GM19463 (cell line): ENCODE results near the gene ASB15.

Experiments used
- ATAC-seq: cut with Tn5 transposase; IDR thresholded peaks from one replicate; pipeline ENCODE4 v1.9.1; 2021; ENCODE audit warnings: mild to moderate bottlenecking, moderate library complexity; ENCODE audit not compliant: unreplicated experiment

ASB15 gene

DNA sequence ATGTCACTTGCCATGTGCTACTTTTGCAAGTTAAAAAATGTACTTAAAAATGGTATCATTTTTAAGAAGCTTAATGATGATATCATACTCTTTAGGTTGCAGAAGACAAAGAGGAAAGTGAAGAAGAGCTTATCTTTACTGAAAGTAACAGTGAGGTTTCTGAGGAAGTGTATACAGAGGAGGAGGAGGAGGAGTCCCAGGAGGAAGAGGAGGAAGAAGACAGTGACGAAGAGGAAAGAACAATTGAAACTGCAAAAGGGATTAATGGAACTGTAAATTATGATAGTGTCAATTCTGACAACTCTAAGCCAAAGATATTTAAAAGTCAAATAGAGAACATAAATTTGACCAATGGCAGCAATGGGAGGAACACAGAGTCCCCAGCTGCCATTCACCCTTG, 60.1 kb downstream of the ASB15 start:
- no peak for ATAC-seq

DNA sequence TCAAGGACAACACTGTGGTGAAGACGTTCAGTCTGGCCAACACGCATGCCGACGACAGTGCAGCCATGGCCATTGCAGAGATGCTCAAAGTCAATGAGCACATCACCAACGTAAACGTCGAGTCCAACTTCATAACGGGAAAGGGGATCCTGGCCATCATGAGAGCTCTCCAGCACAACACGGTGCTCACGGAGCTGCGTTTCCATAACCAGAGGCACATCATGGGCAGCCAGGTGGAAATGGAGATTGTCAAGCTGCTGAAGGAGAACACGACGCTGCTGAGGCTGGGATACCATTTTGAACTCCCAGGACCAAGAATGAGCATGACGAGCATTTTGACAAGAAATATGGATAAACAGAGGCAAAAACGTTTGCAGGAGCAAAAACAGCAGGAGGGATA, 60.7 kb downstream of the ASB15 start:
- no peak for ATAC-seq

DNA sequence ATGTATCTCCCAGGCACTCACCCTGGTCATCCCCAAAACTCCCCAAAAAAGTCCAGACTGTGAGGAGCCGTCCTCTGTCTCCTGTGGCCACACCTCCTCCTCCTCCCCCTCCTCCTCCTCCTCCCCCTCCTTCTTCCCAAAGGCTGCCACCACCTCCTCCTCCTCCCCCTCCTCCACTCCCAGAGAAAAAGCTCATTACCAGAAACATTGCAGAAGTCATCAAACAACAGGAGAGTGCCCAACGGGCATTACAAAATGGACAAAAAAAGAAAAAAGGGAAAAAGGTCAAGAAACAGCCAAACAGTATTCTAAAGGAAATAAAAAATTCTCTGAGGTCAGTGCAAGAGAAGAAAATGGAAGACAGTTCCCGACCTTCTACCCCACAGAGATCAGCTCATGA, 61.1 kb downstream of the ASB15 start:
- no peak for ATAC-seq

GRCh38 chr7:123663200-123663599, 61.6 kb downstream of the ASB15 start:
- no peak for ATAC-seq

- ATAC-seq, result no peak
Measured at GRCh38 chr7:123665157-123665556, 63.5 kb downstream of the ASB15 start.

- no peak for ATAC-seq
Measured at GRCh38 chr7:123665896-123666295, 64.3 kb downstream of the ASB15 start.

GRCh38 chr7:123666492-123666891, 64.9 kb downstream of the ASB15 start:
- ATAC-seq, result no peak

DNA sequence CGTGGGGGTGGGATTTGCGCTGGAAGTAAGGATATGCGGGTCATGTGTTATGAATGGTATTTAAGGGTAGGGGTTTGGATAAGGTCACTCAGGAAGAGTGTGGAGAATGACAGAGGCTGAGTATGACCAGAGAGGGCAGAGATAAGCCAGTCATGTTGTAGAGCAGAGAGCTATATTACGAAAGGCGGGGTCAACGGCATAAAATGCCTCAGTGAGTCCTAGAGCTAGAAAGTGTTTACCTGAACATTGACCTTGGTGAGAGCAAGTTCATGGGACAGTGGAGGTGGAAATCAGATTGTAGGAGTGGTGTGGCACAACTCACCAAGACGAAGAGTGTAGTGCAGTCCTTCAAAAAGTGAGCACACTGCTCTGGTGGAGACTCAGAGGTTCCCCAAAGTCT, 67.9 kb downstream of the ASB15 start:
- ATAC-seq, result no peak

DNA sequence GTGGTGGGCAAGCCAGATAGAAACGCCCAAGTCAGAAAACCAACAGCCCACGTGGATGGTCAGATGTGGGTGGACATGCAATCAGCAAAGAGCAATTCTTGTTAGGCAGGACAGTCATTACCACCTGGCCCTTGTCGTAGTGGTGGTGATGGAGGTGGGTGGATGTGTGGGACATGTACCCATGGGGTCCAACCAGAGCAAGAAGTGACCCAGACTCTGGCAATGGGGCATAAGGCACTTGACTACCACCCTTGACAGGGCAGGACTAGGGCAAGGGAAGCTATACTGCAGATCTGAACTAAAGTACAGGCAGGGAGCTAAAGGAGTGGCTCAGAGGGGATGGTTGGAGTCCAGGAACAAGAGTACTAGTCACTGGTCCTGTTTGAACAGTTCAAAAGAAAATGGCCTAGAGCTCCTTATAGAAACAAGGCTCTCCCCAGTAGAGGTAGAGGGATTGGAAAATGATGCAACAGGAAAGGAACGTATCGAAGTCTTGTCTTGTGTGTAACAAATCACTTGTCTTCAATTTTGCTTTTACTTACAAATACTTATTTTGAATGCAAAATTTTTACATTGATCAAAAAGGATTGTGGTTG, 71.6 kb downstream of the ASB15 start:
- no peak for ATAC-seq

DNA sequence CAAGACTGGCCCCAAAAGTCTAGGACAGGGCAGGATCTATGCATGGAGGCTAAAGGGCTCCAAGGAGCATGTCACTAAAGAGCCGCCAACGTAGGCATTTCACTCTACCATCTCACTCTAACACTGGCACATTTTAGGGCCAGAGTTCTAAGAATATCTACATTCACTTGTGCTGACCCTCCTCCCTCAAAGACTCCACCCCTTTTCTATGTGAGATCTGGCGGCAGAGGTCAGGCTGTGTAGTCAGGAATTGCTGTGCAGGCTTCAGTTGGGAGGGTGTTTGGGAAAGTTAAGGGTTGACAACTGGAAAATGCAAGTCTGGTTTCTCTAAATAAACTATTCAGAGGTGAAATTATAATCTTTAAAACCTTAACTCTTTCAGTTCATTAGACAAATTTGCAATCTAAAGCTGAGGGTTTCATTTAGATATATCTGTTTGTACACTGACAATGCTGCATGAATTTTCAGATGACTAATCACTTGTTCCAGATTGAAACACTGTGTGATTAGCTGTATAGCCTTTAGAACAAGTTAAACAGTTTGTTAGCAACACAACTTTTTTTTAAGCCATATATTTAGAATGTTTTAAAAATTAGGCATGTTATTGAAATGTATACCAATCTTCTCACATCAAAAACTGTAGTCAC, 72.3 kb downstream of the ASB15 start:
- no peak for ATAC-seq

DNA sequence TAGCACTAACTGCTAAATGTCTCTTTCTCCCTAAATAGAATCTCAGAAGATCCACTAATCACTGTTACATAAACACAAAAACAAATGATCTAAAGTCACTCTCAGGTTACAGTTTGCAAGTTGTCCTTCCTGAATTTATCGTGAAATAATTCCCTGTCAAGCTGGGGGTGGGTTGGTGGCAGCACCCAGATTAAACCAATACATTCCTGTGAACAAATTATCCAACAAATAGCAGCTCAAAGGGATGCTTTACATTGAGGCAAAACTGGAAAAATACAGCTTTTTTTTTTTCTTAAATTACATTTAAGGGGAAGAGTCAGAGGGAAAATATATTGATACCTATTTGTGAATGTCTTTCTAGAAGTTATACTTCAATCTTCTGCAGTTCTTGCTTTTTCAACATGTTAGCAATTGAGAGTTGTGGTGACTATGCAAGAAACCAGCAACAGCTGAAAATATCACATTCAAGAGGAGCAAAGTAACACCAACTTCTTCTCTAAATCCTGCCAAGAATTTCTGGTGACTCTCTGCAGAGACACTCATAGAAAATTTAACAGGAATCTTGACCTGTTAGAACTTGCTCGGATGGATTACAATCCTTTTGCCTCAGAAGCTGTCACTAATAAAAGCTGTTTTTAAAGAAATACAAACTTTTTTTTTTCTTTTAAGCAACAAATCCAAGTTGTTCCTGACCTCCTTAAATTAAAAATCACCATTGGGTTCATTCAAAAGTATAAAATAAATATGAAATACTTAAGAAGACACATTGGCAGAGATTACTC, 73.0 kb downstream of the ASB15 start:
- no peak for ATAC-seq

DNA sequence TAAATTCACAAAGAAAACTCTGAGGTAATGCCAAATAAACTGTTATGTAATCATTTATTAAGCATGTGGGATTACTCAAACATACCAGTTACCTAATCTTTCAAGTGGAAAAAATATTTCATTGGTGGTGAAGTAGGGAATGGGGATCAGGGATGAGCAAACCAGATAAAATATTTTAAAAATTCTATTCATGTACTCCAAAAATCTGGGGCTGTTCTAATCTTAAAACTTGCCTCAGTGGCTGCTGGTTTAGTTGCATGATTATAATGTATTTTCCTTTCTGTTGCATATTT, 73.5 kb downstream of the ASB15 start:
- no peak for ATAC-seq

DNA sequence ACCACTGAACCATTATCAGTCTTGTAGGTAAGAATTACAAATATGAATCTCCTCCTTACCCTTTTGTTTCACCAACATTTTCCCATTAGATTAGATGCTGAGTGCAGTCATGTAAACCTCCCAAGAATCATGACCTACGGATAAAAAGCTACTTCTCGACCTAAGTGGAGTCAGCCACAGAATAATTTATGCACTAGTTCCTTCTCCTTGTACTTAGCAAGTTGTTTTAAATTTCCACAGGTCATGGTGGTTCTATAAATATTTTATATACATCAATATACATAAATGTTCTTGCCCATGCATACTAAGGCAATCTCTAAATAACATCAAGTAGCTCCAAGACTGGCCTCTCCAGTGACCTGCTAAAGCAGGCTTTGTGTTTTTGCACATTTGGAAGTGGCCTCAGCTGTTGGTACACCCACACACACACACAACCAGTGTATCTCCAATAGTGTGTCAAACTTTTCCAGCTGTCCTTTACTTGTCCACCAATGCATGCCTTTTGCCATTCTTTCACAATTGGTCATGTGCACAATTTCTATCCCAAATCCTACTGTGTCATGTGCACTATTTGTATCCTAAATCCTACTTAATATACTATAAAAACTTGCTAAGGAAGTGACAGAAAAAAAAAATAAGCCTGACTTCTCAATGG, 75.6 kb downstream of the ASB15 start:
- no peak for ATAC-seq

DNA sequence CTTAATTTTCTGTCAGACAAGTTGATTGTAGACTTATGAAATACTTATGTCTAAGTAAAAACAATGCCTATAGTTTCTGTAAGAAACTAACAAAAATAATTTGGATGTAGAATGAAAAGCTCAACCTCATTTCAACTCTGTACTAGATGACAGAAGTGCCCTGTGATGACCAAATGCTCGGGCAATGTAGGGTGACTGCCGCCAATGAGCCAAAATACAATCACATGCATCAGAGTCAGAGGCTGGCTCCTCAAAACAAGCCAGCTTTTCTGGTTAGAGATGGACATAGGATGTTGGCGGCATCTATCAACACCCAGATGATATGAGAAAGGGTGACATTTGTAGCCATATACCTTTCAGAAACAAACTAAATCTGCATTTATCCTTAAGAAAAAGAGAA, 78.0 kb downstream of the ASB15 start:
- no peak for ATAC-seq

DNA sequence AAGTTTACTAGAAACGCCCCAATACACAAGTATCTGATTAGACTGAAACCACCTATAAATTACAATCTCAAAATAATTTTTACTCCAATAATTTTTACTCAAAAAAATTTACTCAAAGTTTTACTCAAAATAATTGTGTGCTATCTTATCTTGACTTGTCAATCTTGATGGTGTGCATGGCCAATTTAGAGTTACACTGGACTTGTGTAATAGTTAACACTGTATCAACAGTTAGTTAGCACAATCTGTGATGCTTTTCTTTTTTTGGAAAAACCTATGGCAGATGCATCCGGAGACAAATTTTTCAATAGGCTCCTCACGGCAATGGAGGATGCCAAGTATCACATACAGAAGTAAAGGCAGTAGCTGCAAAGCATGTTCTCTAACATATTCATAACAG, 79.0 kb downstream of the ASB15 start:
- ATAC-seq, result no peak

DNA sequence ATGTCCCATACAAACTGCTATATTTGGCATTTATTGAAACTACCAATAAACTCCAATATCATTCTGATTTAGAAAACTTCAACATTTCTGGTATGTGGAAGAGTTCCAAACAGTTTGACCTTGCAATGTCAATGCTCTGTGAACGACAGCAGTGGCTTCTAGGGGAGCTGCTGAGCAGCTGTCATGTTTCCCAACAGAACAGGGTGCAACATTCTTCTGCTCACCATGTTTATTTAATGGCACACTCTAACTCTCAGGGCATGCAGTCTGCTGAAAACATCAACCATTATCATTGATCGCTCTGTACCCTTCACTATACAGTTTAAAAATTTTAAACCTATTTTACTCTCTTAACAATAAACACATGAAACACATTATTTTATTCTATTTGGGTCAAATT, 79.9 kb downstream of the ASB15 start:
- ATAC-seq, result no peak

- ATAC-seq, result peak; percentile 70
Measured at GRCh38 chr7:123682690-123683089, 81.1 kb downstream of the ASB15 start.

DNA sequence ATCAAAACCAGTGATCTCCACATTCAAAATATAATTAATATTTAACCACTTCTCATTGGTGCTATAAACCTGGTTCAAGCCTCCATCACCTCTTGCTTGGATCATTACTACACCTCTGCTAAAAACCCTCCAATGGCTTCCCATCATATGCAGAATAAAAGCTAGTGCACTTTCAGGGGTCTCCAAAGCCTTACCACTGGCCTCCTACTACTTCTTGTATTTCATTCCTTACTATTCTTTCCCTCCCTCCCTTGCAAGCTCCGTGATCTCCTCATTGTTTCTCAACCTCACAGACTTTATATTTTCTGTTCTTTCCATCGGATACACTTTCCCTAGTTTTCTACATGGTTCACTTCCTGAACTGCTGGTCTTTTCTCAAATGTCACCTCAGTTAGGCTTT, 85.5 kb downstream of the ASB15 start:
- no peak for ATAC-seq

DNA sequence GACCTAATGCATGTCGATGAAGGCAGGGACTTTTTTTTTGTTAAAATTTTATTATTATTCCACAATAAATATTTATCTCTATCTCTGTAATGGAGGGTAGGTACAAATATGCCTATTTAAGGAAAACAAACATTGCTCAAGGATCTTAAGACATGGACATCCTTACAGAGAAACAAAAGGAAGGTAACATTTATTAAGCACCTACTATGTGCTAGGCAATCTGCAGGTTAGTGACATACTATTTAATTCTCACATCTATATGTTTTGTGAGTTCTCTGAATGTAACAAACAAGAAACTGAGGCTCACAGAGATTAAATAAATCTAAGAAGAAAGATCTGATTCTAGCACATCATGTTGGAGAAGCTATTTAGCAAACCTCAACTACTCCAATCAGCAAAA, 86.1 kb downstream of the ASB15 start:
- no peak for ATAC-seq
